ENCODE data around the gene CARD10.

DNA sequence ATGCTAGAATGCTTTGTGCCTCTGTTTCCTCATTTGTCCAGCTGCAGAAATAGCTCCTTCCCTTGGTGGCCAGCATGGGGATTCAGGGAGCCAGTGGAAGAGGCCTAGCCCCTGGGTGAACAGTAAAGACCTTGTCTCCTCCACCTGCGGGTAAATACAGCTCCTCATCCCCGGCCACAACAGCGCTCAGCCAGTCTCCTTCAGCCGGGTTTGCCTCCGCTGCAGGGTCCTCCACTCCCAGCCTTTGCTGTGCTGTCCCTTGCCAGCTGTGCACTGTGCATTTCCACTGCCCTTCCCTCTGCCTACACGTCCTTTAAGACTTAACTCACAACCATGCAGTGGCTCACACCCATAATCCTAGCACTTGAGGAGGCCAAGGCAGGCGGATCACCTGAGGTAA, 39.6 kb upstream of the CARD10 start:
- TF ChIP-seq, protein P1, sequence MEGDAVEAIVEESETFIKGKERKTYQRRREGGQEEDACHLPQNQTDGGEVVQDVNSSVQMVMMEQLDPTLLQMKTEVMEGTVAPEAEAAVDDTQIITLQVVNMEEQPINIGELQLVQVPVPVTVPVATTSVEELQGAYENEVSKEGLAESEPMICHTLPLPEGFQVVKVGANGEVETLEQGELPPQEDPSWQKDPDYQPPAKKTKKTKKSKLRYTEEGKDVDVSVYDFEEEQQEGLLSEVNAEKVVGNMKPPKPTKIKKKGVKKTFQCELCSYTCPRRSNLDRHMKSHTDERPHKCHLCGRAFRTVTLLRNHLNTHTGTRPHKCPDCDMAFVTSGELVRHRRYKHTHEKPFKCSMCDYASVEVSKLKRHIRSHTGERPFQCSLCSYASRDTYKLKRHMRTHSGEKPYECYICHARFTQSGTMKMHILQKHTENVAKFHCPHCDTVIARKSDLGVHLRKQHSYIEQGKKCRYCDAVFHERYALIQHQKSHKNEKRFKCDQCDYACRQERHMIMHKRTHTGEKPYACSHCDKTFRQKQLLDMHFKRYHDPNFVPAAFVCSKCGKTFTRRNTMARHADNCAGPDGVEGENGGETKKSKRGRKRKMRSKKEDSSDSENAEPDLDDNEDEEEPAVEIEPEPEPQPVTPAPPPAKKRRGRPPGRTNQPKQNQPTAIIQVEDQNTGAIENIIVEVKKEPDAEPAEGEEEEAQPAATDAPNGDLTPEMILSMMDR (IDR thresholded peaks at IDR 0.05) = no peak
- no peak for TF ChIP-seq EZH2 (IDR thresholded peaks at IDR 0.05)
- no peak for TF ChIP-seq EZH2phosphoT487 (IDR thresholded peaks at IDR 0.05)

Measured in neural progenitor cell (in vitro differentiated cells).